NOMO-1 treated with DMSO at 0.1 percent for 48 hours (cell line): ENCODE data around the gene ARSI.

Experiments
- DNase-seq: peaks from one replicate; lab custom pipeline; 2025; ENCODE audit not compliant: unreplicated experiment; lab: John Stamatoyannopoulos, UW

Gene ARSI

GRCh38 chr5:150302301-150303069, at the start of gene ARSI:
ARSI (minus strand) TSS chr5:150302905; CDS start chr5:150302373, 532 bp downstream.
- DNase-seq: no peak

- peak; percentile 72 for DNase-seq
These were observed 48.0 kb upstream of the ARSI start for GRCh38 chr5:150350524-150351344.

DNA sequence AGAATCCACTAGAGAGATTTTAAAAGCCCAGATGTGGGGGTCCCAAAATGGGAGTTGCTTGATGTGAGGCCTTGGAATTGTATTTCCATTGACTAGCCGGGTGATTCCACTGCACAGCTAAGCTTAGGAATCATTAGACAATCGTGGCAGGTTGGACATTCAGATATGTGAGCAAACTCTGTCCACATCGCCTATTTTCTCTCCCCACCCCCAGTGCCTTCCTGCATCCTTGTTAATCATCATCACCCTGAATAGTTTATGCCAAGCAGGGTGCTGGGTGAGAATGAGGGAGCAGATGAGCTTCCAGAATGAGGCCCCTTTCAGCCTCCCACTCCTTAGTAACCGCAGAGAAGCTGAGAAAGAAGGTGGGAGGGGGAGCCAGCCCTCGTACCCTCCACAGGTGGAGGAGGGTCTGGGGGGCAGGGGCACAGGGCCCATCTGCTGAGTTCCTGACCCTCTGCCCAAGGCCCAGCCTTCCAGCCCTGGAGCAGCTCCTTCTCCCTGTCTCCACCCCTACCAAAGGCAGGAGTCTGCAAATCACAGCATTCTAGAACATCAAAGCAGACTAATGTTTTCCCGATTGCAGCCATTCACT, 47.1 kb upstream of the ARSI start:
- DNase-seq: no peak

DNA sequence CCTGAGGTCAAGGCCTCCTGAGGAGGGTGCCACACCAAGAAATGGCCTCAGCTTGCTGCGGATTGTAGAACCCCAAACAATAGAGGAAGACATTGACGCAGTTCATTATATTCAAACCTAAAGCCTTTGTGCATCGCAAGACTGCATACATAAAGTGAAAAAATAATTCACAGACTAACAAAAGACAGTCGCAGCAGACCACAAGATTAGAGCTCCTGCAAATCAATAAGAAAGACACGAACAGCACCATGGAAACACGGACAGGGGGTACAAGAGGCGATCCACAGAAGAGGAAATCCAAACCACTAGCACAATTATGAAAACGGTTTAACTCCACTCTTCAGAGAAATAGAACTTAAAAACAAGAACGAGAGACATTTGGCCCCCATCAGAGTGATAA, 44.7 kb upstream of the ARSI start:
- DNase-seq: peak; percentile 55

DNA sequence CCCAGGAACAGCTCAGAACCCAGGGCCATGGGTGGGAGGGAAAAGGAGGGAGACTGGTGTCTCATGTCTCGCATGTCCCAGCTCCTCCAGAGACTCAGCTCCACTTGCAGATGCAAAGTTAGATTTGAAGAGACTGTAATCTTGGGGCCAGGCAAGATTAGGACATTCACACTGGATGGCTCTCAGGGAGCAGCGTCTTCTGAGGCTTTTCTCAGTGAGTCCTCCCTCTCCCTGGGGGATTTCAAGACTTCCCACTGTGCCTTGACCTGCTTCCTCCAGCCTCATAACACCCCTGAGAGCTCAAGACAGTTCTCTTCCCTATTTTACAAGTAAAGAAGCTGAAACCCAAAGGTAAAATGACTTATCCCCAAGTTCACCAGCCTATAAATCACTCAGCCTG, 44.3 kb upstream of the ARSI start:
- peak; percentile 35 for DNase-seq

DNA sequence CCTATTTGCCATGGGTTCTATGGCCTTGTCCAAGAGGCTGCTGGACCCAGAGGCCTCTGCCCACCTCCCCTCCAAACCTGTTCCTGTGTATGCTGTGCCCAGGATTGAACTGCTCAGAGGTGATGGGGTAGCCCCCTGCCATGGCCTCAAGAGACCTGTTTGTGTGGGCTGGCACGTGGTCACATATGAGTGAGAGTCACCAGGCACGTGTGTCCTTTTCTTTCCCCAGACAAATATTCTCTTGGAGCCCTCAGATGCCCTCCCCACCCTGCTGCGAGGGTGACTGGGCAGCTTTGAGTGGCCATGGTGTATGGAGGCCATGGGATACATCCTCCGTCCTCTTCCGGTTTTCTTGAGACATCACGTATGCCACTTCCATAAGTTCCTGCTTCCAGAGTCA, 43.9 kb upstream of the ARSI start:
- DNase-seq: no peak

DNA sequence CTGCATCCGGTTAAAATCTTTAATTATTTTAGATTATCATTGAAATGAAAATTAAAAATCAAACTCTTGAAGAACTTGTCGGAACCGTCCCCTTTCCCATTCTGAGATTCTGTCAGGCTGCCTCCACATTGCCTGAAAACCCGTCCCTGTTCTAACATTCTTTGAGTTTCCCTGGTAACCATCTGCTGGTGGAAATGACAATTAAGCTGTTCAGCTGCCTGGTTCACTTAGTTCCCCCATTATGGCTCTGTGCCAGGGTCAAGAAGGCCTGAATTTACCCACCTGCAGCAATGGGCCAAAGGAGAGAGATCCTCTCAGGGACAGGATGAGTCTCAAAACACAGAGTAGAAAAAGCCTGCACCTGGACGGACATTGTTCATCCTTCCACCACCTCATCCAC, 43.0 kb upstream of the ARSI start:
- no peak for DNase-seq

DNA sequence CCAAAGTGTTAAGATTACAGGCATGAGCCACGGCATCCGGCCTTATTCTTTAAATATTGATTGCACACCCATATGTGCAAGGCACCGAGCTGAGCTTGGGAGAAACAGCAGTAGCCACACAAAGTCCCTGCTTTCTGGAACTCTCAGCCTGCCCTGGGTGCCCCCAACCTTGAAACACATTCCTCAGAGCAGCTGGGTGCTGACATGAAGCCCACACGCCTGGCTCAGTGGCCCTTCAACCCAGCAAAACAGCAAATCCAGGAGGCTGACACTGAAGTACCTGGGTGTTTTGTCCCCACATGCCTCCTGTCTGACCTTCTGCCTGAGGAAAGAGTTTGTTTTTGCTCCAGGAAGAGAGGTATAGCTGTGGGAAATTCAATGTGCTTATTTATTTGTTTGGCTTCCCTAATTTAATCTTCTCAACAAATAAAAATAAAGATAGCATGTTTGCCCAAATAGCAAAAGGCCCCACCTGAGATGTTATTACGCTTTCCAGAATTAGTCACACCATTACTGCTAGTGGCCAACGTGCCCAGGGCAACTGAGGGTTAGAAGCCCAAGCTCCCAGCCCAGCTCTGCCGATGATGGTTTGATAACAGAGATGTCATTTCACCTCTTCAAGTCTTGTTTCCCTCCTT, 41.4 kb upstream of the ARSI start:
- no peak for DNase-seq

GRCh38 chr5:150342583-150342982, 39.9 kb upstream of the ARSI start:
- DNase-seq: no peak

GRCh38 chr5:150341989-150342388, 39.3 kb upstream of the ARSI start:
- DNase-seq: no peak

DNA sequence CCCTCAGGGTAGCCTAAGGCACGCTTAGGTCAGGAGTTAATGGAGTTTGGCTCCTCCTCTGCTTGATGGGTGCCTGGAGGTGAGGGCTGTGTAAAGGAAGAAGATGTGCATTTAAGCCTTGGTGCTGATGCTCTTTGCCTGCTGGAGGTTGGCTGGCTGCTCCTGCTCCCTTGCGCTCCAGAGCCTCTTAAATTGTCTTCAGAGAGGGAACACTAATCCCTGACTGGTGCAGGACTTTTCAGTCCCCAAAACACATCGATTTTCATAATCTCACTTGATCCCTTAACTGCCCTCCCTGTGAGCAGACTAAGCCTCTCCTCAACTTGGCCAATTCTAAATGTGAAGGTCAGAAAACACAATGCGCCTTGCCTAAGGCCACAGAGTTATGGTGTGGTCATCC, 38.6 kb upstream of the ARSI start:
- no peak for DNase-seq

DNA sequence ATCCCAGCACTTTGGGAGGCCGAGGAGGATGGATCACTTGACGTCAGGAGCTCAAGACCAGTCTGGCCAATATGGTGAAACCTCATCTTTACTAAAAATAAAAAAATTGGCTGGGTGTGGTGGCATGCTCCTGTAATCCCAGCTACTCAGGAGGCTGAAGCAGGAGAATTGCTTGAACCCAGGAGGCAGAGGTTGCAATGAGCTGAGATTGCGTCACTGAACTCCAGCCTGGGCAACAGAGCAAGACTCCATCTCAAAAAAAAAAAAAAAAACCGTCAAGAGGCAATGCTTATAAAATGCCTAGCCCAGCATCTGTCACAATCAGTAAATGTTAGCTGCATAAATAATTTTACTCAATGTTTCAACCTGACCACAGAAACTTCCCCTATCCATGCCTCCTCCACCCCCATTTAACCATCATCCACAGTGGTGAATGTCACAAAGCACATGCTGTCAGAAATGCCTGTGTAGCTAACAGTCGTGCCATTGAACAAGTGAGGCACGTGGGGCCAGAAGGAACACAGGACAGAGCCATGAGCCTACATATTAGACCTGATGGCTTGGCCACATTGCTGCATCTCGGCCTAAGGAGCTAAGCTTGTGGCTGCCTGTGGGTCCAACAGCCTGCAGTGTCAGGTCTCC, 38.0 kb upstream of the ARSI start:
- peak; percentile 57 for DNase-seq

- DNase-seq: no peak
These were observed 37.1 kb upstream of the ARSI start for GRCh38 chr5:150339841-150340240.

GRCh38 chr5:150339165-150339564, 36.5 kb upstream of the ARSI start:
- DNase-seq: no peak

GRCh38 chr5:150338546-150338945, 35.8 kb upstream of the ARSI start:
- DNase-seq: no peak

- DNase-seq: no peak
These were observed 33.1 kb upstream of the ARSI start for GRCh38 chr5:150335778-150336177.

- DNase-seq: no peak
These were observed 30.7 kb upstream of the ARSI start for GRCh38 chr5:150333400-150333799.

- no peak for DNase-seq
These were observed 27.5 kb upstream of the ARSI start for GRCh38 chr5:150329881-150330876.

GRCh38 chr5:150329038-150329437, 26.3 kb upstream of the ARSI start:
- DNase-seq: no peak

GRCh38 chr5:150328515-150328914, 25.8 kb upstream of the ARSI start:
- DNase-seq: no peak
